KOPT-K1 (cell line): ENCODE measurements around the gene CD69.
"Not testable (repeated sequence)": the region's sequence is repeated elsewhere in the genome, so short reads cannot be mapped to it uniquely, and the experiment has no call there.

Experiments used
- H3K27ac ChIP-seq: fragments of 200-600 bp; sonication (generic); 2 replicates; pipeline ENCODE4 v1.5.1; 2016; ENCODE audit warnings: antibody characterized with exemption, mild to moderate bottlenecking, low read depth, low read length; ENCODE audit not compliant: poor library complexity, severe bottlenecking
- H3K36me3 ChIP-seq: fragments of 200-600 bp; sonication (generic); 2 replicates; pipeline ENCODE4 v1.5.1; 2017; ENCODE audit warnings: antibody characterized with exemption, mild to moderate bottlenecking, low read length, moderate library complexity; ENCODE audit not compliant: insufficient read depth
- H3K9me3 ChIP-seq: fragments of 200-600 bp; sonication (generic); 2 replicates; pipeline ENCODE4 v1.5.1; 2017; ENCODE audit warnings: antibody characterized with exemption, low read length, mild to moderate bottlenecking; ENCODE audit not compliant: insufficient read depth, poor library complexity, severe bottlenecking

CD69 gene

GRCh38 chr12:9704561-9704960 lies 56.1 kb downstream of the CD69 start:
- not testable (repeated sequence) for H3K9me3 ChIP-seq, H3K36me3 ChIP-seq, H3K27ac ChIP-seq
